Stimulated activated CD4-positive, alpha-beta T cell treated with anti-CD3 and anti-CD28 coated beads, Interleukin-15, amount 100 ng/mL, for 1 hour (primary cell): ENCODE data around the gene OCRL.

ENCODE experiments used
- DNase-seq, 2 donors: peaks; one replicate each; pipeline ENCODE4 v3.0.0-alpha.2; 2020; ENCODE audit warnings: low read depth in 1 of 2, low spot score in 1 of 2

OCRL gene

DNA sequence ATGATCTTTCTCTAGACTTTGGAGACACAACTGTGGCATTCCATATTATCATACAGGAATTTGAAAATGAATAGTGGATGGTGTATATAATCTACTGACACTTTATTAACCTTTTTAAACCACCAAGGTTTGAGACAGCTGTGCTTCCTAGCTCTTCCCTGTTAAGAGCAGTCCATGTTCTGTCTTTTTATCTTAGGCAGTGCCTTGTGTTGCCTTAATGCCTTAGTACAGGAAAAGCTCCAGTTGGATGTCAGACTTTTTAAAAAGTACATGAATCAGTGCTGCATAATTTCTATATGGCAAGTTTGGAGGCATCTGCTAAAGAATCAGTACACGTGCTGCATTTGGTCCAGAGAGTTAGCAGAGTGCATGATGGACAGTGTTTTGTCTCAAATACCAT, 45.1 kb downstream of the OCRL start:
- no peak for DNase-seq

DNA sequence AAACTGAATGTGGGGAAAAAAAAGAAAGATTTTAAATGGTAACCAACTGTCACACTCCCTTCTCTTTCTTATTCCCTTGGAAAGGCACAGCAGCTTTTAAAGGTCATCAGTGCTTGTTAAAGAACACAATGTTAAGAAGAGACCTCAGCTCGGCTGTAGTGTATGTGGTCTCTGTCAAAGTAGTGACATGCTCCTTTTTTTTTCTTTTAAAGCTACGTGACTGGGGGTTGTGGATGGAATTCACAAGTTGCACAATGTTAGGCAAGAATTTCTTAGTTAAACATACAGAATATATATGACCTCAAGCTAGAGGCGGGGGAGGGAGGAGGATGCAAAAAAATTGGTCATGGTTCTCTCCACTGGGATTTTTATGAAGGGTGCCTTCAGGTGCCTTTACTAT, 45.6 kb downstream of the OCRL start:
- DNase-seq: no peak

DNA sequence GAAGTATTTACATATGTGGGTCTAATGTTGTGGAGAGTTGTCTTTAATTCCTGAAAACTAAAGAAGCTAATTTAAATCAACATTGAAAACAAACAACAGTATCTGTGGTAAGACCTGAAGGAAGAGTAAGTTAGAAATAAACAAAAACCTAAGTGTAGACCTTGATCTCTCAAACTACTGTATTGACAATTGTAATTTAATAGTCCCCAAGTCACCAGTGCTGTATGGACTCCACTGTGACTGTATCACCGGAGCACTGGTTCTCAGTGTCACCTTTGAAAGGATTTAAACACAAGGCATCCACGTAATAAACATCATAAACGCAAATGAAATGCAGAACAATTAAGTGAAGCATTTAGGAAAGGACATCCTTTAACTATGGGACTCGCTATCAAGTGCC, 46.4 kb downstream of the OCRL start:
- no peak for DNase-seq

DNA sequence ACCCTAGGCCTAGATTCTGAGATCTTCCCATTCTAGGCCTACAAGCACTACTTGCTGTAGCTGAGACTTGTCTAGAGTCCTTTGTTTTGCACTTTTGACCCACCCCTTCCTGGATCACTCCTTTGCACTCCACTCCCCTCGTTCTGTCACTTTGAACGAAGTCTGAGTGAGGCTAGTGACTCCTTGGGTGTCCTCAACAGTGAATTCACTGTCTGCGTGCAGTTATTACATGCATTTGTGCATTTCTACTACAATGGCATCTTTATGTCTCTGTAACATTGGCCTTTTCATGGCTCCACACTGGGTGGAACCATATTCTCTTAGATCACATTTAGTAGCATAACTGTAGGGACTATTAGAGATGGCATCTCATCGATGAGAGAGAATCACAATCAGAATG, 50.5 kb downstream of the OCRL start:
- DNase-seq: no peak

DNA sequence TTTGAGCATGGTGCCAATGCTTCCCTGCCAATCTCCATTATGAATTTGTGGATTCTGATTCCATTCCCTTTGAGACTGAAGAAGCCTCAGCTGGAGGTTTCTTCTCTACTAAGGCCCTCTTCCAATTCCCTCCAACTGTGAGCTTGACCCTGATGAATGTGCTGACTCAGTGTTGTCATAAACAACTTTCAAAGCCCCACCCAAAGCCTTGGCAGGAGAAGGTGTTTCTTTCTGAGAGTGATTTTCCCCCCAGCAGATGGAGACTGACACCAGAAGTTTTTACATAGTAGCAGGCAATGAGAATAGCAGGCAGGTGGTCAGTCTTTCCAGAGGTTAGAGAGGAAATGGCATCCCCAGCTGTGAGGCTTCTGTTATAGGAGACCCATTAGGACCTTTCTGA, 53.1 kb downstream of the OCRL start:
- no peak for DNase-seq

DNA sequence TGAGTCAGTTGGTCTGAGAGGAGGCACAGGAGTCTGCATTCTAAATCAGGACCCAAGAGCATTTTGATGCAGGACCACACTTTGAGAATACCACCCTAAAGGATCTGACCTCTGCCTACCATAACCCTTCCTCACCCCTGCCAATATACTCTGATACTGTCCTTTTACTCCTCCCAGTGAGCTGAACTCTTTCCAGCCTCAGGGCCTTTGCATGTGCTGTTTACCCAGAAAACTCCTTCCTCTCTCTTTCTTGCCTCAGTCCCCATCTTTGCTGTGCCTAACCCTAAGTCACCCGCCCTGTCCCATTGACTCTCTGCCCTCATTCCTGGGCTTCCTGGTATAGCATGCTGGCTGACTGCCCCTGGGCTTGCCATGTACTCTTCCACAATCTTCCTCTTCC, 54.7 kb downstream of the OCRL start:
- no peak for DNase-seq

DNA sequence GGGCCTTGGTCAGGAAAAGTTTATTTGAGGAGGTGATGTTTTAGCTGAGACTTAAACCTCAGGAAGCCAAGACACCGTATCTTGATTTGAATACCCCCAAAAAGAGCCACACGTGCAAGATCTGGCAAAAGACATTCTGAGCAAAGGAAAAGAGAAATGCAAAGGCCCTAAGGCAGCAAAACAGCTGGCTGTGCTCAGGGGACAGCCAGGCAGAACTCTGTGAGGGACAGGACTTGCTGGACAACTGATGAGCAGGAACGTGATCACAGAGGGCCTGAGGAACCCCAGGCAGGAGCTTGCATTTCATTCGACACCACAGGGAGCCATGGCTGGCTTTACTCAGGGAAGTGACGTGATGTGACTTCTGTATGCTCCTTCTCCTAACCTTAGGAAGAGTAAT, 56.0 kb downstream of the OCRL start:
- DNase-seq: no peak

DNA sequence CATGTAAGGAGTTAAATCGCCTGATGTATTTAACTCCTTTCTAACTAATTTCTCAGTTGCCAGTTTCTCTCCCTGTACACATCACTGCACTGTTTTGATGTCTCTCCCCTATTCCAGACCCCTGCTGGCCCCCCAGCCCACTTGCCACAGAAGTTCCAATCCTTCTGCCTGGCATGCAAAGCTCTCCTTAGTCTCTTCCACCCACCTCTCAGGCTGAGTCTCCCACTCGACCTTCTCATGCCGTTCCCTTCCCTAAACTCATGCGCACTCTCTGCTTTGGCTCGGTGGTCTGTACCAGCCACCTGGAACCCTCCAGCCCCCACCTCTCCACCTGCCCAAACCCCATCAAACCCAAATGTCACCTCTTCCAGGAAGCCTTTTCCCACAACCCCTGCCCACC, 57.8 kb downstream of the OCRL start:
- DNase-seq: no peak

DNA sequence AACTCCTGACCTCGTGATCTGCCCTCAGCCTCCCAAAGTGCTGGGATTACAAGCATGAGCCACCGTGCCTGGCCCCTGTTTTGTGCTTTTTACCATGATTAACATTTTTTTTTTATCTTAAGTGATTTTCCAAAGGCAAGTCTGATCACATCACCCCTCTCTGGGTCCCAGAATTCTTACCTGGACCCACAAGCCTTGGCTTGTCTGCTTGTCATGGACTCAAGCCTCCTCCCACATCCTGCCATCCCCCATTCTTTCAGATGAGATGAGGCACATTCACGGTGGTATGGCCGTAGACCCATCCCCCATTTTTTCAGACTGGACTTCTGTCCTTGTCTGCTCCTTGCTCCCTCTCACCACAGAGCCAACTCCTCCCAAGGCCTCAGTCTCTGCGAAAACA, 59.4 kb downstream of the OCRL start:
- no peak for DNase-seq

DNA sequence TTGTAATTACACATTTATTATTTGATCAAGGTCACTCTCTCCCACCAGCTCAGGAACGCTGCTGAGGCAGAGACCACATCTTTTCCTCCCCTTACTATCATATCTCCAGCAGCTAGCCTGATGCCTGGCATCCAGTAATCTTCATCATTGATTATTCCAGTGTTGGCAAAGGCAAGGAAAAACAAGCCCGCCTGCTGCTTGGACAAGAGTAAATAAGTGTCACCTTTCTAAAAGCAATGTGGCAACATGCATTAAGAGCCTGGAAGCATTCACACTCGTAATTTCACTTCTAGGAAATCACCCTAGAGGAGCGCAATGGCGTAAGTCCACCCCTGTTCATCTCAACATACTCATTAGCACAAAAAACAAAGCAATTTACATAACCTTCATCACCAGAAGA, 59.9 kb downstream of the OCRL start:
- no peak for DNase-seq

DNA sequence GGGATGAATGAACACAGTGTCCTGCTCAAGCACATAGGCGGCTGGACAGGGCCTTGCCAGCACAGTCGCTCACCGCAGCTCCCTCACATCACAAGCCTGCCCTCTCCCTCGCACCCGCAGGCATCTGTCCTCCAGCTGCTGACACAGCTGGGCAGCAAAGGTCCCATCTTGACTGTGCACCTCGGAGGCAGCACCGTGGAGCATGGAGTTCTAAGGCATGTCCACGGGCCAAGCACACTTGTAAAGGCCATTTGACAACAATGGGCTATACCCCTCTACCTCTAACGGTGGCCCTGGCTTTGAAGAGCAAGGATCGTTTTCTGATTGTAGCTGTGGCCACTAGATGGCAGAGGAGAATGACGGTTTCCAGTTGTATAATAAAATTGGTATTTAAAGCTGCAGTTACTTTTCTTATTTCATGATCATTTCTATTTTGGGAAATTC, 60.9 kb downstream of the OCRL start:
- peak in 1 of 2 donors; percentile 3 for DNase-seq

DNA sequence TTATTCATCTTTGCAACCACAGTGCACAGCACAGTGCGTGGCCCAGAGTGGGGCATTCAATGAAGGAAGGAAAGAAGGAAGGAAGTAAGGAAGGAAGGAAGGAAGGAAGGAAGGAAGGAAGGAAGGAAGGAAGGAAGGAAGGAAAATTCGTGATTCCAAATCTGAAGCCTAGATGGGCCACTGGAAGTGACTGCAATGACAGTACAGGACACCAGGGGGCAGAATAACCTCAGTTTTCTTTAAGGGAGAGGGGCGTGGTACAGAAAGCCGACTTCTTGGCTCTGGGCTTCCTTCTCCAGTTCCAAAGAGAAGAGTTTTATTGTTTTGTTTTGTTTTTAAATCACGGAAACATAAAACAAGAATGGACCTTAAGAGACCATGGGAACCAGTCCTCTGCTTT, 66.9 kb downstream of the OCRL start:
- DNase-seq: peak in 1 of 2 donors; percentile 12

DNA sequence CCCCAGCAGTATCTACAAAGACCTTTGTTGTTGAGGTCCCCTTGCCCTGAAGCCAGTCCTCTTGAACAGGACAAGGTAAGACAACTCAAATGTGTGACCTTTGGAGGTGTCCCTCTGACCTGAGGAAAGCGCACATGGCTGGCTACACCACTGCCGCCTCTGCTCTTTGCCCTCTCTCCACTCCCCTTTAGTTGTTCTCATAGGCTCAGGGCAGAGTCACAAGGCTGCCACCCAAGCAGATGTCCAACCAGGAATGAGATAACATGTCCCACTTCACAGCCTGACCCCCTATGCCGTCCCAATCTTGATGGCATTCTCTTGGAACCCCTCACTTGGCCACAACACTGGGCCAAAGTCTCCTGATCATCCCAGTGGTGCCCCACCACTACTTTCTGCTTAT, 68.4 kb downstream of the OCRL start:
- DNase-seq: no peak

DNA sequence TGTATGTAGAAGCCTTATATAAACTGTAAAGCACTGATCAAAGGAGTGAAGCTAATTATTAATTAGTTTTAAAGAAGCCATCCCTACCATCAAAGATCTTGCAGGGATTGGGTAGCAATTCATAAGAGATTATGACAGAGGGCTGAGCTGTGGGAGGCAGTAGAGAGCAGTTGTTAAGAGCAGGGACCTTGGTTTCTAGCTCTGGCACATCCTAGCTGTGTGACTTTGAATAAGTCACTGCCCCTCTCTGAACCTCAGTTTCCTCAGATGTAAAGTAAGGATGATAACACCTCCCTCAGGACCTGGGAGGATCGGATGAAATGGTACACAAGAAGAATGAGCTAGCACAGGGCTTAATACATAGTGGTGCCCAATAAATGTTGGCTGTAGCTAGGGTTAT, 69.3 kb downstream of the OCRL start:
- DNase-seq: no peak

DNA sequence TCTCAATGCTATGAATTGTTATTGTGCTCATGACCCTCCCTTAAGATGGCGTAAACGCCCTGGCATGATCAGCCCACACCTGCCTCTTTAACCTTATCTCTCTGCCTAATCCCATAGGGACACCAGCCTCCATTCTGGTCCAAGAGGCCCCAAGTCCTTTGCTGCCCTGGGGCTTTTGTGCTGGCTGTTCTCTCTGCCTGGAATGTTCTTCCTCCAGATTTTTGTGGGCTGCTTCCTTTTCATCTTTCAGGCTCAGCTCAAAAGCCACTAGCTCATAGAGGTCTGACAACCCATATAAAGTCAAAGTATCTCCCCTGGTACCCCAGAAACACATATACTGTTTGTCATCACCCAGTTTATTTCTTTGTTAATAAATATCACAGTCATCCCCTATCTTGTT, 72.3 kb downstream of the OCRL start:
- no peak for DNase-seq

DNA sequence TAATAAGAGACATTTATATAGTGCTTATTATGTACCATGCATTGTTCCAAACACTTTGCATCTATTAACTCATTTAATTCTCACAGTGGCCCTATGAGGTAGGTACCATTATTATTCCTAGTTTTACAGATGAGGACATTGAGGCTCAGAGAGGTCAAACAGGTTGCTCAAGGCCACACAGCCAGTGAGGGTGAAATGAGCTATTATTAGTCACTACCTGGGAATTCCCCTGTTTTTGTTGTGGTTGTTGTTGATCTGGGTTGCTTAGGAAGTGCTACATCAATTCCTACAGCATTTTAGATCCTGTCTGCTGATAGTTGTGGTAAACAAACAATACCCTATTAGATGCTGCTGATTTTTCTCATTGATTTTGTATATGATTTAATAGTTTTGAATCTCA, 73.5 kb downstream of the OCRL start:
- no peak for DNase-seq

DNA sequence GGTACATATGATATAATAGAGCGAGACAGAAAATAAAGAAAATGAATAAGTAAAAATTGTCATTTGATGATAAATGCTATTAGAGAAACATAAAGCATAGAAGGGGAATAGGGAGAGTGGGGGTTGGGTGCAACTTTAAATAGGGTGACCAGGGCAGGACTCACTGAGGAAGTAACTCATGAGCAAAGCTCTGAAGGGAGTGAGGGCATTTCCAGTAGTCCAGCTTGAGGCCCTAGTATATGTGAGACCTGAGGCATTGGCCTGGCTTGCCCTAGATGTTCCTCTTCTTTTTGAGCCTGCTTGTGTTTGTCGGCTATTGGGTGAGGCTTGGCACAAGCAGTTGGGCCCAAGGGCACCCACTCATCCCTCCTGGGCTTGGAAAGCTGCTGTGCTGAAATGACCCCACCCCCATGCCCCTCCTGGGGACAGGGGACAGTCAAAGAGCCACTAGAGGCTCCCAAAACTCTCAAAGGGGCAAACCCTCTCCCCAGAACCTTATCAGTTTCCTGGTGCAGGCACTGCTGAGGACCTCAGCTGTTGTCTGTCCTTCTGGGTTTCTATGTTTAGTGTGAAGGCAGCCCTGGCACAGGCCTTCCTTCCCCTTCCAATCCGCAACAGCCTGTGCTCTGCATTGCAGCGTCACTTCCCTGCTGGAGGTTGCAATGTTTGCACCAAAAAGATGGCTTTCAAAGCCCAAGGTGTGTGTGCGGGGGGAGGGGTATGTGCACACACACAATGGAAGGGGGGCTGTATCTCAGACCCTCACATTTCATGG, 74.6 kb downstream of the OCRL start:
- DNase-seq: no peak

DNA sequence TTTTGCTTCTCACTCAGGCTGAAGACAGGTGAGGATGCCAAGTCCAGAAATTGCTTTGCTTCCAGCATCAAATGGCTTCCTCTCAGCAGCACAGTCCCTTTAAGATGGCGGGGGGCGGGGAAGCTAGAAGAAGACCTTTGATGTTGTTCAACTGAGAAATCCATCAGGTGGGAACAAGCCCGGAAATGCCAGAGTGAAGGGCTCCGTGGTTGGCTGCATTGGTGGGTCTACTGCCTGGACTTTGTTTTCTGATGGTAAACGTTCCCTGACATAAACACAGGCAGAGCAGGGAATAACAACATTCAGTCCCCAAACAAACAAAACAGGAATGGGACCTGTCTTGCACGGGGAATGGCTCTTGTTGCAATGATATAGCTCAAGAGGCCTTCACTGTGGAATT, 77.4 kb downstream of the OCRL start:
- no peak for DNase-seq

DNA sequence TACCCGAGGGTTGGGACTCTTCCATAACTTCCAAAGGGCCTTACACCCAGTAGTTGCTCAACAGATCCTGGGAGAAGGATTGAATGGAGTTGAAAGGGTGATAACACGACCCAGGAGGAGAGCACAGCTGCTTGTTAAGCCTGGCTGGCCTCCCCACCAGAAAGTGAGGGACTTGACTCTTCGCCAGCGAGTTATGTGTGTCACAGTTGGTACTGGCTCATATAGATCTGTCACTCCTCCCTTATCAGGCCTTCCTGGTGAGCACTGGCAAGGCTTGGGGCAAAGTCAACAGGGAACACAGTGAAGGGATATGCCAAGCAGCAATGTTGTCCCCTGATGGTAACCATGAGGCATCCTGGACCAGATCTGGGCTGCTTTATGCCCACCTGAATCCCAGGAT, 78.9 kb downstream of the OCRL start:
- no peak for DNase-seq

DNA sequence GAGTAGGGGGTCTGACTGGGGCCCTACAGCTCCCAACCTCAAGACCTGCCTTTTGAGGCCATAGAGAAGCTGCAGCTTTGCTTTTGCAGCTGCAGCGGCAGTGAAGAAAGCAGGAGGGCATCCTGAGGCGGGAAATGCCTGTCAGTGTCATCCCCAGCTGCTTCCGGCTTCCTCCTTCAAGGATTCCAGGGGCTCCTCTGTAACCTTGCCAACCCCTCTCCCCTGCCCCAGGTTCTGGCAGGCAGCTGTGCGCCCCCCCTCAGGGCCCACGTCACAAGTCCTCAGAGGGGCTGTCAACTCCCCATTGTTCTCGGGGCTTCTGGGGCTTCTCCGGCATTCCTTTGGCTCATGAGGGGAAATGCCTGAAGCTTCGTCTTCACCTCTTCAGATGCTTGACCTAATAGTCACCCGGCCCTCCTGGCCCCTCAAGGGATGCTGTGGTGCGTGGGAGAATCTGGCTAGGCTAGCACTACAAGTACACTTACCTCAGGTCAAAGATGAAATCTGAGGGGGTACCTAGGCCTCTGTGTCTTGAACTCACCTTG, 82.8 kb downstream of the OCRL start:
- DNase-seq: no peak

DNA sequence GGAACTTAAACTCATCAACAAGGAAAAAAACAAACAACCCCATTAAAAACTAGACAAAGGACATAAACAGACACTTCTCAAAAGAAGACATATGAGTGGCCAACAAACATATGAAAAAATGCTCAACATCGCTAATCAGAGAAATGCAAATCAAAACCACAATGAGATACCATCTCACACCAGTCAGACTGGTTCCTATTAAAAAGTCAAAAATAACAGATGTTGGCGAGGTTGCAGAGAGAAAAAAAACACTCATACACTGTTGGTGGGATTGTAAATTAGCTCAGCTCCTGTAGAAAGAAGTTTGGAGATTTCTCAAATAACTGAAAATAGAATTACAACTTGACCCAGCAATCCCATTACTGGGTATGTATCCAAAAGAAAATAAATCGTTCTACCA, 86.0 kb downstream of the OCRL start:
- DNase-seq: no peak

DNA sequence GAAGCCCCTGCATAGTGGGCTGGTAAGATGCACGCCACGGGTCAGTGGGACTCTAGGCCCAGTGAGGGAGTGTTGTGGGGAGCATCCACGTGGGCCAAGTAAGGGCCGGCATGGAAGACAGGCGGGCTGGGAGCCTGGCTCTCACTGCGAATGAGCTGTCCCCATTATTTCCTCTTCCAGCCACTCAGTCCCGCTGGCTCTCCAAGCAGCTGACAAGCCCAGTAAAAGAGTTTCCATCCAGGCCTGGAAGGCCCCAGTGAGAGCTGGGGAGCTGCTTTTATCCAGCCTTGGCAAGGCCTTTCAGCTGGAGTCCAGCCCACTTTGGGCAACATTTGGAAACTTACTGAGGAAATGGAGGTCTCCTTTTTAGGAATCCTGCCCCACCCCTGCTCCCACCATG, 89.8 kb downstream of the OCRL start:
- no peak for DNase-seq

DNA sequence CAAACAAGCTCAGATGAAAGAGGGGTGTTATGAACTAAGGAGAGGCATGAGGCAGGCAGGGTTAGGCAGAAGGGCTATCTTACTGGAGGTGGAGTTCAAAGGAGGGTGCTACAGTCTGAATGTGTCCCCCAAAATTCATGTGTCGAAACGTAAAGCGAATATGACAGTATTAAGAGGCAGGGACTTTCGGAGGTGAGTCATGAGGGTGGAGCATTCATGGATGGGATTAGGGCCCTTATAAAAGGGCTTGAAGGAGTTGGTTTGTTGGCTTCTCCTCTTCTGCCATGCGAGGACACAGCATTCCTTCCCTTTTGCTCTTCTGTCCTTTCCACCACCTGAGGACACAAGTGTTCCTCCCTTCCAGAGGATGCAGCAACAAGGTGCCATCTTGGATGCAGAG, 91.8 kb downstream of the OCRL start:
- DNase-seq: no peak
